ENCODE measurements around the gene SPG11. TPM values are rescaled to one million over a fixed set of nuclear protein-coding genes. Genes with fewer than 3 reads are reported as not detected.
"Not testable (repeated sequence)": the region's sequence is repeated elsewhere in the genome, so short reads cannot be mapped to it uniquely, and the experiment has no call there.

SPG11 gene
- total RNA-seq, 1 donor: 80.7 TPM

GRCh38 chr15:44695294-44695693 is 31.8 kb upstream of the SPG11 start:
- no peak for TF ChIP-seq CTCF (IDR thresholded peaks at IDR 0.05; ENCODE audit: insufficient read depth, low read depth, low read length)
- no peak overlapping the region for H3K4me3 ChIP-seq (ENCODE audit: low read depth, low read length)
- no peak for DNase-seq (ENCODE audit: low read depth)

- H3K4me3 ChIP-seq (ENCODE audit: low read depth, low read length): no peak overlapping the region
- no peak for TF ChIP-seq CTCF (IDR thresholded peaks at IDR 0.05; ENCODE audit: insufficient read depth, low read depth, low read length)
- no peak for DNase-seq (ENCODE audit: low read depth)
These were observed 31.0 kb upstream of the SPG11 start for GRCh38 chr15:44694416-44694815.

DNA sequence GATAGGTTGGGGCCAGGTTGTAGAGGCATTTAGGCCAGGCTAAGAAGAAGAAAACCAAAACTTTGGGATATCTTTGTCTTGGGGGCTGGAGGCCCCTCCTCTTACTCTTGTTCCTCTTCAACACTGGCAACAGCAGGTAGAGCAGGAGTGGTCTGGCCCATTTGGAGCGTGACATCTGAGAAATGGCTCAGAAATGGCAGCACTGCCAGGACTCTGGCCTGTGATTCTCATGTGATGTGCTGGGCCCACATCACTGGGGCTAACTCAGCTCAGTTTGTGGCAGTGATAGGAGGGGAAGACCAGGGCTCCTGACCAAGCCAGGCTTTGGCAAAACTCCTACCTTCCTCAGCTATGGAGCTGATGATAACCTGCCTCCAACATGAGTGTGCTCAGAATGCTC is 29.2 kb upstream of the SPG11 start:
- H3K4me3 ChIP-seq (ENCODE audit: low read depth, low read length): no peak overlapping the region
- DNase-seq (ENCODE audit: low read depth): no peak
- no peak for TF ChIP-seq CTCF (IDR thresholded peaks at IDR 0.05; ENCODE audit: insufficient read depth, low read depth, low read length)

DNA sequence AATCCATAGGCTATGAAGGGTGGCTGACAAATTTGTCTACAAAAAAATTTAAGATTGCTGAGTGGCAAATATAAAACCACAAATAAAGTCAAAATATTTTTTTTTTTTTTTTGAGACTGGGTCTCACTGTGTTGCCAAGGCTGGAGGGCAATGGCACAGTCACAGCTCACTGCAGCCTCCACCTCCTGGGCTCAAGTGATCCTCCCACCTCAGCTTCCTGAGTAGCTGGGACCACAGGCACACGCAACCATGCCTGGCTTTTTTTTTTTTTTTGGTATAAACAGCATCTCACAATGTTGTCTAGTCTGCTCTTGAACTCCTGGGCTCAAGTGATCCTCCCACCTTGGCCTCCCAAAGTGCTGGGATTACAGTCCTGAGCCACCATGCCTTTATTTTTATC is 26.8 kb upstream of the SPG11 start:
- DNase-seq (ENCODE audit: low read depth); H3K4me3 ChIP-seq (ENCODE audit: low read depth, low read length): not testable (repeated sequence)

GRCh38 chr15:44689318-44689717 is 25.9 kb upstream of the SPG11 start:
- H3K4me3 ChIP-seq (ENCODE audit: low read depth, low read length); DNase-seq (ENCODE audit: low read depth): not testable (repeated sequence)

- not testable (repeated sequence) for H3K4me3 ChIP-seq (ENCODE audit: low read depth, low read length)
- DNase-seq (ENCODE audit: low read depth): peak; percentile 36
These were observed 19.6 kb upstream of the SPG11 start for GRCh38 chr15:44682809-44683682.

DNA sequence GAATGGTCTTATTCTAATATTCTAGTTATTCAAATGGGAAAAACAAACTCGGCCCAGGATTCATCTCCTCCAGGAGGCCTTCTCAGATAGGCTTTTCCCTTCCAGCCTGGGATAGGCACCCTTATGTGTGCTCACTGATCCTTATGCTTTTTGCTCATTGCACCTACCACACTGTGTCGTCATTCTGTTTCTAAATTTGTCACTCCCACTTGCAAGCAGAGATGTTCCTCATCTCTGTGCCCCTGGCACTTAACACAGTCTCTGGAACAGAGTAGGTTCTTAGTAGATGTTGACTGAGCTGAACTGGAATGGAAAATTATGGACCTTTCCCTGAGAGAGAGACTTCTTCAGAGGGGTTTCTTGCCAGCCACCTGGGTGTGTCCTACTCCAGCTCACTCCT is 18.7 kb upstream of the SPG11 start:
- no peak for DNase-seq (ENCODE audit: low read depth)
- no peak overlapping the region for H3K4me3 ChIP-seq (ENCODE audit: low read depth, low read length)
- TF ChIP-seq CTCF (IDR thresholded peaks at IDR 0.05; ENCODE audit: insufficient read depth, low read depth, low read length): no peak

GRCh38 chr15:44676676-44677075 is 13.2 kb upstream of the SPG11 start:
- TF ChIP-seq CTCF (IDR thresholded peaks at IDR 0.05; ENCODE audit: insufficient read depth, low read depth, low read length): no peak
- no peak for DNase-seq (ENCODE audit: low read depth)
- H3K4me3 ChIP-seq (ENCODE audit: low read depth, low read length): no peak overlapping the region

Measured in fibroblast of villous mesenchyme (primary cell).